Loucy (cell line): ENCODE data around the gene SPOCK1.

Experiments used
- H2AFZ ChIP-seq: fragments of 200-600 bp; sonication (generic); 2 replicates; pipeline ENCODE4 v1.6.0; 2016; ENCODE audit warnings: antibody characterized with exemption, mild to moderate bottlenecking, low read length, moderate library complexity
- H3F3A ChIP-seq: fragments of 200-600 bp; 2 replicates; pipeline ENCODE4 v1.6.0; 2016; ENCODE audit warnings: antibody characterized with exemption, low read depth, mild to moderate bottlenecking
- H3K27me3 ChIP-seq: fragments of 200-600 bp; sonication (generic); 2 replicates; pipeline ENCODE4 v1.6.1; 2014; ENCODE audit warnings: low read length, mild to moderate bottlenecking; ENCODE audit not compliant: insufficient read depth, poor library complexity, severe bottlenecking
- H3K36me3 ChIP-seq: fragments of 200-600 bp; sonication (generic); 2 replicates; pipeline ENCODE4 v1.6.1; 2016; ENCODE audit warnings: low read length; ENCODE audit not compliant: insufficient read depth
- H3K4me1 ChIP-seq: fragments of 200-600 bp; sonication (generic); 2 replicates; pipeline ENCODE4 v1.5.1; 2014; ENCODE audit warnings: low read length, mild to moderate bottlenecking; ENCODE audit not compliant: insufficient read depth, poor library complexity, severe bottlenecking
- H3K4me2 ChIP-seq: fragments of 200-600 bp; sonication (generic); 2 replicates; pipeline ENCODE4 v1.6.0; 2014; ENCODE audit warnings: antibody characterized with exemption, low read length, low read depth, mild to moderate bottlenecking; ENCODE audit not compliant: poor library complexity, severe bottlenecking
- H3K4me3 ChIP-seq: fragments of 200-600 bp; sonication (generic); 2 replicates; pipeline ENCODE4 v1.5.1; 2014; ENCODE audit warnings: low read length, mild to moderate bottlenecking, mixed read lengths; ENCODE audit not compliant: poor library complexity, severe bottlenecking
- H3K79me2 ChIP-seq: fragments of 200-600 bp; sonication (generic); 2 replicates; pipeline ENCODE4 v1.6.1; 2014; ENCODE audit warnings: low read length; ENCODE audit not compliant: insufficient read depth
- H3K9ac ChIP-seq: fragments of 200-600 bp; sonication (generic); 2 replicates; pipeline ENCODE4 v1.6.0; 2014; ENCODE audit warnings: mild to moderate bottlenecking, low read depth, low read length, moderate library complexity; ENCODE audit not compliant: poor library complexity, severe bottlenecking
- H3K9me2 ChIP-seq: fragments of 200-600 bp; sonication (generic); replicated peaks from 2 replicates; pipeline ENCODE4 v1.6.1; 2016; ENCODE audit warnings: low read depth, low read length, mixed read lengths
- H3K9me3 ChIP-seq: fragments of 200-600 bp; sonication (generic); 2 replicates; pipeline ENCODE4 v1.6.1; 2014; ENCODE audit warnings: mild to moderate bottlenecking, antibody characterized with exemption, low read length, low read depth; ENCODE audit not compliant: insufficient read depth
- H4K20me1 ChIP-seq: fragments of 200-600 bp; sonication (generic); 2 replicates; pipeline ENCODE4 v1.6.0; 2014; ENCODE audit warnings: antibody characterized with exemption, low read length, mild to moderate bottlenecking; ENCODE audit not compliant: insufficient read depth, poor library complexity, severe bottlenecking
- TF ChIP-seq, protein P1 (sequence below): fragments of 200-600 bp; sonication (generic); conservative IDR thresholded peaks from 2 replicates; pipeline ENCODE4 v1.5.1; 2014; ENCODE audit warnings: mild to moderate bottlenecking, antibody characterized with exemption, low read length

SPOCK1 gene

DNA sequence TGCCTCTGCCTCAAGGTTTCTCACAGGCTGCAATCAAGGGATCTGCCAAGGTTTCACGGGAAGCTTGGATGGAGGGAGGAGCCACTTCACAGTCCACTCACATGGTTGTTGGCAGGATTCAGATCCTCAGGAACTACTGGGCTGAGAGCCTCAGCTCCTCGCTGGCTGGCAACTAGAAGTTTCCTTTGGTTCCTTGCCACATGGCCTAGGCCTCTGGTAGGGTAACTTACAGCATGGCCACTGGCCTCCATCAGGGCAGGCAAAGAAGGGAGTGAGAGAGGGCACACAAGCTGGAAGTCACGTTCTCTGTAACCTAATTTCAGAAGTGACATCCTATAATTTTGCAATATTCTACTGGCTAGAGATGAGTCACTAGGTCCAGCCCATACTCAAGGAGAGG lies 32.2 kb downstream of the SPOCK1 start:
- TF ChIP-seq, protein P1, sequence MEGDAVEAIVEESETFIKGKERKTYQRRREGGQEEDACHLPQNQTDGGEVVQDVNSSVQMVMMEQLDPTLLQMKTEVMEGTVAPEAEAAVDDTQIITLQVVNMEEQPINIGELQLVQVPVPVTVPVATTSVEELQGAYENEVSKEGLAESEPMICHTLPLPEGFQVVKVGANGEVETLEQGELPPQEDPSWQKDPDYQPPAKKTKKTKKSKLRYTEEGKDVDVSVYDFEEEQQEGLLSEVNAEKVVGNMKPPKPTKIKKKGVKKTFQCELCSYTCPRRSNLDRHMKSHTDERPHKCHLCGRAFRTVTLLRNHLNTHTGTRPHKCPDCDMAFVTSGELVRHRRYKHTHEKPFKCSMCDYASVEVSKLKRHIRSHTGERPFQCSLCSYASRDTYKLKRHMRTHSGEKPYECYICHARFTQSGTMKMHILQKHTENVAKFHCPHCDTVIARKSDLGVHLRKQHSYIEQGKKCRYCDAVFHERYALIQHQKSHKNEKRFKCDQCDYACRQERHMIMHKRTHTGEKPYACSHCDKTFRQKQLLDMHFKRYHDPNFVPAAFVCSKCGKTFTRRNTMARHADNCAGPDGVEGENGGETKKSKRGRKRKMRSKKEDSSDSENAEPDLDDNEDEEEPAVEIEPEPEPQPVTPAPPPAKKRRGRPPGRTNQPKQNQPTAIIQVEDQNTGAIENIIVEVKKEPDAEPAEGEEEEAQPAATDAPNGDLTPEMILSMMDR: no peak
- Histone ChIP-seq H3K9me3 (no peaks in the 10 kb centered on the region), H3K9me2 (no peaks in the 10 kb centered on the region), H3K4me2 (no peak overlapping the region), H4K20me1 (no peaks in the 10 kb centered on the region), H3K36me3 (no peaks in the 10 kb centered on the region), H3F3A (no peaks in the 10 kb centered on the region), H3K4me1 (peaks cover 8% of the 10 kb centered on the region), H3K27me3 (no peaks in the 10 kb centered on the region), H3K79me2 (no peaks in the 10 kb centered on the region), H2AFZ (no peak overlapping the region), H3K9ac (no peak overlapping the region), H3K4me3 (no peak overlapping the region)

DNA sequence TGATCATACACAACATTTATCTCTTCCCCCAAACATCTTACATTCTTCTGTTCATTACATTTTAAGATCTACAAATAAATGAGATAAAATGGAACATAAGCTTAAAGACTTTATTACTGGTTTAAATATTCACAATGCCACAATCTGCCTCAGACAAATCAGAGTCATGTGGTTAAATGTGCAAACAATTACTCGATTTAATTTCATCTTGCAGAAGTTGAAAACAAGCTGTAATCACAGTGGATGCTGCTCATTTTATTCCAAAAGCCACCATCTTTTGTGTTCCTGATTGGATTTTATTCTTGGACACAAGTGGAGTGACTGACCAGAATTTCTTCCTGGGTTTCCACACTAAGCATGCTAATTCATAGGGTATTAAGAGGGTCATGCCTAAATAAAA lies 33.2 kb downstream of the SPOCK1 start:
- no peaks in the 10 kb centered on the region for H3K9me3 ChIP-seq
- H3K9ac ChIP-seq: no peak overlapping the region
- TF ChIP-seq, protein P1: no peak
- H3K79me2 ChIP-seq: no peaks in the 10 kb centered on the region
- H4K20me1 ChIP-seq: no peaks in the 10 kb centered on the region
- peaks cover 18% of the 10 kb centered on the region for H3K4me1 ChIP-seq
- H3K4me3 ChIP-seq: no peak overlapping the region
- no peaks in the 10 kb centered on the region for H3K27me3 ChIP-seq
- no peaks in the 10 kb centered on the region for H3K36me3 ChIP-seq
- H2AFZ ChIP-seq: no peak overlapping the region
- no peaks in the 10 kb centered on the region for H3K9me2 ChIP-seq
- H3F3A ChIP-seq: no peaks in the 10 kb centered on the region
- no peak overlapping the region for H3K4me2 ChIP-seq

DNA sequence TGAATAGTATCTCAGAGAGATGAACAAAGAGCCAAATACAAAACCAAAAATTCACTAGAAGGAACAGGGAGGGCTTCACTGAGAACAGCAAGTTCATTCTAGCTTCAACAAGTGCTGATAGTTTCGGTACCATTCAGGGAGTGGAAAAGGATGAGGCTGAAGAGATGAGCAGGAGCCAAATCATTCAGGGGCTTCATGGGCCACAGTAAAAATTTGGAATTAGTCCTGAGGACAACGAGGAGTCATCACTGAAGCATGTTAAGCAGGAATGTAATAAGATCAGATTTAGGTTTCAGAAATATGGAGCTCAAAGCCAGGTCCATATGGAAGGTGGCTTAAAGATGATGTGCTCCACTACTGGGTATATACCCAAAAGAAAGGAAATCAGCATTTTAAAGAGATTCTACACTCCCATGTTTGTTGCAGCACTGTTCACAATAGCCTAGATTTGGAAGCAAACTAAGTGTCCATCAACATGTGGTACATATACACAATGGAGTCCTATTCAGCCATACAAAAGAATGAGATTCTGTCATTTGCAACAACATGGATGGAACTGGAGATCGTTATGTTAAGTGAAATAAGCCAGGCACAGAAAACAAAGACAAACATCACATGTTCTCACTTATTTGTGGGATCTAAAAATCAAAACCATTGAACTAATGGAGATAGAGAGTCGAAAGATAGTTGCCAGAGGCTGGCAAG lies 36.2 kb downstream of the SPOCK1 start:
- H2AFZ ChIP-seq: no peak overlapping the region
- H3F3A ChIP-seq: no peaks in the 10 kb centered on the region
- H3K4me2 ChIP-seq: no peak overlapping the region
- no peaks in the 10 kb centered on the region for H3K27me3 ChIP-seq
- H4K20me1 ChIP-seq: no peaks in the 10 kb centered on the region
- no peaks in the 10 kb centered on the region for H3K36me3 ChIP-seq
- no peak overlapping the region for H3K4me3 ChIP-seq
- no peaks in the 10 kb centered on the region for H3K79me2 ChIP-seq
- H3K9me2 ChIP-seq: no peaks in the 10 kb centered on the region
- H3K4me1 ChIP-seq: peaks cover 20% of the 10 kb centered on the region
- TF ChIP-seq, protein P1: no peak
- H3K9ac ChIP-seq: peak overlapping the region; percentile 9
- no peaks in the 10 kb centered on the region for H3K9me3 ChIP-seq
